ENCODE measurements around the gene BORCS8. TPM values are rescaled to one million over a fixed set of nuclear protein-coding genes. Genes with fewer than 3 reads are reported as not detected.
A peak's percentile ranks its signal among the peaks of the same experiment; 100 is the strongest.

The BORCS8 gene
- total RNA-seq, 1 donor from 2014 or later, result 4.9 TPM

GRCh38 chr19:19213426-19214158 lies 21.6 kb upstream of the BORCS8 start:
- DNase-seq, result no peak

GRCh38 chr19:19212916-19213315 lies 21.0 kb upstream of the BORCS8 start:
- no peak for DNase-seq

DNA sequence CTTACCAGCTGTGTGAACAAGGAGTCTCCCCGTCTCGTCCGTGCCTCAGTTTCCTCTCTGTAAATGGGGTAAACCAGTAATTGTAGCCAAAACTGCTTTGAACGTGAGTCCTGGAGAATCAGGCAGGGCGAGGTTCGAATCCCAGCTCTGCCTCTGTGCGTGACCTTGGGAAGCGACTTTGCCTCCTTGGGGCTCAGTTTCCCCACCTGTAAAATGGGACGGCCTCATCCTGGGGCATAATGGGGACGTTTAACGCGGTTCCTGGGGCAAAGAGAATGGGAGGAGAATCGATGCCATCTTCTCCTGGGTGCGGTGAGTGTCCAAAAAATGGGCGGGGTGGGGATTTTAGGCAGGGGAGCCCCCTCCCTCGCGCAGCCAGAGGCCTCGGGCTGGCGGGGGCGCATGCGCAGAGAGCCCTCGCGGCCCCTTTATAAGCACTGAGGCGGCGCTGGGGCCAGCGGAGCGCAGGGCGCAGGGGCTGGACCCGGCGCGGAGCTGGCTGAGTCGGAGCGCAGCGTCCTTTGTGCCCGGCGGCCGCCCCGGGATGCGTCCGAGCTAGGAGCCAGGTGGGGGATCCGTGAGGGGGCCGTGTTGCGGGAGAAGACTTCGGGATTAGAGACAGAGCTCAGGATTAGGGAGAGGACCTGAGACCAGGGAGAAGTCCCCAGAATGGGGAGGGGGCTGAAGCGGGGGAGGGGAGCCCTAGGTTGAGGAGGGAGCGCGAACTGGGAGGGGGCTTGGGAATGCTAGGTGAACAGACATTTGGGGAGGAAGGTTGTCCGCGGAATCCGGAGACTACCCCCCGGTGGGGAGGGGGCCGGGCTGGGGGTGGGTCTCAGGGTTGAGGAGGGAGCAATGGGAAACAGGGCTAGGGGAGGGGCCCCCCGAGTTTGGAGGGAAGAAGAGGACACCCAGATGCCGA lies 19.8 kb upstream of the BORCS8 start, which contains the start of gene NCAN:
Gene NCAN (plus strand): TSS at position 460 of the 922 bp plus-strand sequence. CDS start 4,996 bp downstream, outside the sequence.
- DNase-seq, result no peak

DNA sequence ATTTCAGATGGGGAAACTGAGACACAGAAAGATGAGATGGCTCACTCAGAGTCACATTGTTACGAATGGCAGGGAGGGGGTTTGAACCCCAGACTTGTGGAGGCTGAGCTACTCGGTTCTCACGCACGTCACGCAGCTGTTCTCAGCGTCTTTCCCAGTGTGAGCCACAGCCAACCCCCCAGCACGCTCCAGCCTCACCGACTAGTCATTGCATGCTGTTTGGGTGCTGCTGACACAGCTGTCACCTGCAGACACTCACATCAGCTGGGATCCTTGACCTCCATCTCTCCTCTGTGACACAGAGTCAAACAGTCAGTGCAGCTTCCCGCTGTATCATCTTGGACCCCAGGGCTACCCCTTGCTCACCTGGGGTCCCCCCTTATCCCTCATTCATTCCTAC lies 17.4 kb upstream of the BORCS8 start:
- no peak for DNase-seq

GRCh38 chr19:19207637-19208572 lies 16.0 kb upstream of the BORCS8 start:
- DNase-seq, result no peak

DNA sequence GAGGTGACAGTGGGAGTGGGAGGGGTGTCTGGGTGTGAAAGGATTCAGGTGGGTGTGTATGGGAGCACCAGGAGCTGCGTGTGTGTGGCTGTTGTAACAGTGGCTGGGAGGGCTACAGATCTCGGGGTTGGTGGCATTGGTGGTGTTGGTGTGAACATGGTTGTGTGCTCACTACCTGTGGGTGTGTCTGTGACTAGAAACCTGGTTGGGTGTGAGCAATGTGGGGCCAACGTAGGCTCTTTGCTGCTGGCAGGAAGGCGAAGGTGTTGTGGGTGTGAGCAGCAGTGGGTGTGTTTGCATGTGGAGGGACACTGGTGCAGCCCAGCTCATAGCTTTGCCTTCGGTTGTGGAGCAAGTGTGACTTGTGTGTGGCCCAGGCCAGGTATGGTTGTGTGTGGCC lies 15.0 kb upstream of the BORCS8 start:
- no peak for DNase-seq

DNA sequence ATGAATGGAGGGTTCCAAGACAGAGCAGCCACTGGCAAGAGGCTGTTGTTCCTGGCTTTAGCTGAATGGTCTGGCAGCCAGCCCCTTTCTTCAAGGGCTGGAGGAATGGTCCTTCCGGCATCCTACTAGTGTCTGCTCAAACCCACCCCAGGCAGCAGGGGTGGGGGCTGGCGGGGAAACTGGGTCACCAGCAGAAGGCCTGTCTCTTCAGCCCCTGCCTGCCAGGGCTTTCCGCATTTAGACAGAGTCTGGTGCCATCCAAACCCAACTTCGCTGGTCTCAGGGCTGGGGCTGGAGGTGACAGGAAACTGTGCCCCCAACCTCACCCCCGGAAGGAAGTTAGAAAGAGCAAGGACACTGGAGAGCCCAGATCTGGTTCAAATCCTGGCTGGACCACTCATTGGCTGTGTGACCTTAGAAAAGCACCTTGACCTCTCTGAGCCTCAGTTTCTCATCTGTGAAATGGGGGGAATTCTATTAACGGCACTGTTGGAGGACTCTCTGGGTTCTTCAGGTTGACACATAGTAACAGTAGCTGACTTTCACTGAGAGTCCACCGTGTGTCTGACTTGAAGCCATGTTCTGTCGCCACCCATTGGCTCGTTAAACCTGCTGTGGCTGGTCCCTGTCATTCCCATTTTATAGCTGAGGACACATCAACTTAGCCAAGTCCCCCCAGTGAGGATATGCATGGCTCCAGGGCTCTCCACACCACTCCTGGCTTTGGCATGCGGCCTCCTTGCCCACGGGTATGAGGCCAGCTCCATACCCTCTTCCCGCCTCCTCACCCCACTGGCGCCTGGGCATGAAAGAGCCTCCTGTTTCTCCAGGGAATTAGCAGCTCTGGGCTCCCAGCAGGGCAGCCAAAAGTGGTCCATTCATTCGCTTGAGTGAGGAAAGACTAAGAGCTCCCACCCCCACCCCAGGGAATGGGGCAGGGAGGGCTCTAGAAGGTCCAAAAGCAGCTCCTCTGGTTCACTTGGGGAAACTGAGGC lies 13.8 kb upstream of the BORCS8 start:
- DNase-seq, result no peak

- no peak for DNase-seq
Measured at GRCh38 chr19:19204181-19204580, 12.2 kb upstream of the BORCS8 start.

- DNase-seq, result peak; percentile 81
Measured at GRCh38 chr19:19203012-19203856, 11.3 kb upstream of the BORCS8 start, which contains the start of gene NR2C2AP. NR2C2AP (minus strand) TSS chr19:19203414; CDS start chr19:19203060, 354 bp downstream.

DNA sequence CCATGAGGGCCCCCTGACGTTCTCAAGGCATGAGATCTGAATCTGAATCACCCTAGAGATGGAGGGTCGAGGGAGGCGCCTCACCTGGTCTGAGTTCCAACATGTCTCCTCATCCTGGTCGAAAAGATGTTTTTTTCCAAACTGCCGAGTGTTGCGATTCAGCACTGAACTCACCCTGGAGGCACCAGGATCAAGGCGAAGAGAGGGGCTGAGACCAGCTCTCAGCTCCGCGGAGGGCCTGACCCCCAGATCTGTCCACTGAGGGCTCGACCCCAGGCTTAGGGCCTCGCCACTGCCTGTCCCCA lies 10.7 kb upstream of the BORCS8 start:
- no peak for DNase-seq

- no peak for DNase-seq
Measured at GRCh38 chr19:19201697-19202630, 10.0 kb upstream of the BORCS8 start.

GRCh38 chr19:19193926-19194325 lies 2.0 kb upstream of the BORCS8 start:
- DNase-seq, result no peak

- peak; percentile 50 for DNase-seq
Measured at GRCh38 chr19:19192910-19193423, 1.0 kb upstream of the BORCS8 start.

- no peak for DNase-seq
Measured at GRCh38 chr19:19191768-19192077, 229 bp downstream of the BORCS8 start.

DNA sequence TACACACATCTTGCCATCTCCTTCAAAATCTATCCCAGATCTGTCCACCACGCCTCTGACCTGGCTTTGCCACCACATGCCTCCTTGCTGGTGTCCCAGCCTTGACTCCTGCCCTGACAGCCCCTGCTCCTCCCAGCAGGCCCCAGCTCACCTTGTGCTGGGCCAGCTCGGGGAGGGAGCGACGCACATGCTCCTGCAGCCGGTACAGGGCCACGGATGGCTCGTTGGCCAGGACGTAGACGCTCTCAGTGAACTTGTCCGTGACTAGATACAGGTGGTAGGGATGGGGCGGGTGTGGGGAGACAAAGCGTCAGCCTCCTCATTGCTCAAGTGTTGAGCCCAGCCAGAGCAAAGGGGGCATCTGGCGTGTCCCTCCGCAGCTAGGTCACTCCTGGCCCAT lies 5.2 kb downstream of the BORCS8 start:
- DNase-seq, result no peak

DNA sequence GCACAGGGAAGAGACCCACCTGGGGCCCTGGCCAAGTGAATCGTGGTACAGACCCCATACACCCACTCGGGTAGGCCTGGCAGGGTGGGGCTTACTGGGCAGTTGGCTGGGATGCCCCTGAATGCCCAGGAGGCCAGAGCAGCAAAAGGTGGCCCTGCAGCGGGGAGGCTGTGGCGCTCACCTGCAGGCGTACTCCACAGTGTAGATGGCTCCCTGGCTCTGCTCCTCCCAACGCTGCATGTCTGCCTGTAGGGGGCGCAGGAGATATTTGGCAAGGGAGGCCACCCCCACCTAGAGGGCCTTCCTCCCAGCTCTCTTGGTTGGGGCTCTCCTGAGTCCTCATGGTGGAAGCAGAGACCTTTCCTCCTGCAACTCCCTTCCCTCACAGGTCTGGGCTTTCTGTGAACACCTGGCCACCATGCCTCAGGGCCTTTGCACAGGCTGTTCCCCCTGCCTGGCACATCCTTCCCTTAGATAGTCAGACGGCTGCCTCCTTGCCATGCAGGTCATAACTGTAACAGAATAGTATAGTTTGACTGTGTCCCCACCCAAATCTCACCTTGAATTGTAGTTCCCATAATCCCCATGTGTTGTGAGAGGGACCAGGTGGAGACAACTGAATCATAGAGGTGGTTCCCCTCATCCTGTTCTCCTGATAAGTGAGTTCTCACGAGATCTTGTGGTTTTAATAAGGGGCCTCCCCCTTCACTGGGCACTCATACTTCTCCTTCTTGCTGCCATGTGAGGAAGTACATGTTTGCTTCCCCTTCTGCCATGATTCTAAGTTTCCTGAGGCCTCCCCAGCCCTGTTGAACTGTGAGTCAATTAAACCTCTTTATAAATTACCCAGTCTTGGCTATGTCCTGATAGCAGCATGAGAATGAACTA lies 5.9 kb downstream of the BORCS8 start:
- no peak for DNase-seq

GRCh38 chr19:19181488-19181998 lies 10.4 kb downstream of the BORCS8 start:
- DNase-seq, result no peak
